Mucosa of descending colon (tissue), 3 donors: ENCODE results near the gene OR1L8. TPM values are rescaled to one million over a fixed set of nuclear protein-coding genes. Genes with fewer than 3 reads are reported as not detected.

Experiments
- ATAC-seq: fragments of 200-7000 bp; cut with Tn5 transposase; one replicate; pipeline ENCODE4 v1.9.1; 2020; ENCODE audit warnings: mild to moderate bottlenecking, moderate library complexity
- DNase-seq, 3 donors: peaks; one replicate each; pipeline ENCODE4 v3.0.0-alpha.2; 2020
- H3K36me3 ChIP-seq: fragments of 200-600 bp; one replicate; pipeline ENCODE4 v1.8.0; 2021; ENCODE audit warnings: low read depth, mild to moderate bottlenecking
- H3K4me1 ChIP-seq: fragments of 200-600 bp; one replicate; pipeline ENCODE4 v1.8.0; 2021; ENCODE audit warnings: low read depth, mild to moderate bottlenecking
- H3K4me3 ChIP-seq: fragments of 200-600 bp; one replicate; pipeline ENCODE4 v1.8.0; 2021; ENCODE audit warnings: mild to moderate bottlenecking
- H3K9me3 ChIP-seq: fragments of 200-600 bp; one replicate; pipeline ENCODE4 v1.8.0; 2021; ENCODE audit warnings: mild to moderate bottlenecking
- intact Hi-C, 2 donors: fragments of 100-400 bp; cut with DNase I in 1 of 2; cut with micrococcal nuclease in 1 of 2; formaldehyde crosslinking; loops; one replicate each; pipeline versions ENCODE4 v1.11.0 to v1.11.1; 2022; cut with DNase I, micrococcal nuclease
- total RNA-seq, 3 donors: library from RNA; stranded (reverse); fragmentation: NEBNext Ultra II Directional in 2 of 3; extraction: Animal tissue kit (Norgen Biotek cat#: 25700) in 2 of 3; gene quantifications; one replicate each; pipeline versions ENCODE4 v1.2.1 to v1.2.4, GENCODE V29; 2021 to 2023
- TF ChIP-seq, protein P1 (sequence below): fragments of 200-600 bp; IDR thresholded peaks from one replicate; pipeline ENCODE4 v1.8.0; 2022; ENCODE audit warnings: antibody characterized with exemption, mild to moderate bottlenecking
- donor health status: DM: no; HTN: no; CAD: no; lungs with moderate emphysema.
- donor health status: DM: no; HTN: no; CAD: no.
- donor health status: DM: no; HTN: yes; CAD: no.

Gene OR1L8
- total RNA-seq, 3 donors from 2014 or later: 0.19 TPM; not detected in 2

DNA sequence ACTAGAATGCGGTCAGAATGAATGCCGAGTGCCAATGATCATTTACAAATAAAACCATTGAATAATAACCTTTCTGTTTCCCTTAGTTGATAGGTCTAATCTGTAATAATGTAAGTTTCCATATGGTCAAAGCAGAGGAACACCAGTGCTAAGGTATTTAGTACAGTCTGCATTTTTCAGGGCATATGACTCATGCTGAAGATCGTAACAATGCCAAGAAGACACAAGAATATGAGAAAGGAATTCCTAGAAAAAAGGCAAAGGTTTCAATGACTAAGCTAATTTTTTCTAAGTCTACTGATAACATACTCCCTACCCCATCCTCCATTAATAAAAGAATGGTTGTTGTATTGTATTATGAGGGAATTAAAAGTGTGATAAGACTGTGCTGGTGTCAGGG, 2.8 kb downstream of the OR1L8 start:
- intact Hi-C loops: no loop called here
- no peaks in the 10 kb centered on the region for H3K36me3 ChIP-seq
- DNase-seq (no peak), ATAC-seq (no peak)
- no peak overlapping the region for H3K4me3 ChIP-seq
- no peaks in the 10 kb centered on the region for H3K4me1 ChIP-seq
- TF ChIP-seq, protein P1, sequence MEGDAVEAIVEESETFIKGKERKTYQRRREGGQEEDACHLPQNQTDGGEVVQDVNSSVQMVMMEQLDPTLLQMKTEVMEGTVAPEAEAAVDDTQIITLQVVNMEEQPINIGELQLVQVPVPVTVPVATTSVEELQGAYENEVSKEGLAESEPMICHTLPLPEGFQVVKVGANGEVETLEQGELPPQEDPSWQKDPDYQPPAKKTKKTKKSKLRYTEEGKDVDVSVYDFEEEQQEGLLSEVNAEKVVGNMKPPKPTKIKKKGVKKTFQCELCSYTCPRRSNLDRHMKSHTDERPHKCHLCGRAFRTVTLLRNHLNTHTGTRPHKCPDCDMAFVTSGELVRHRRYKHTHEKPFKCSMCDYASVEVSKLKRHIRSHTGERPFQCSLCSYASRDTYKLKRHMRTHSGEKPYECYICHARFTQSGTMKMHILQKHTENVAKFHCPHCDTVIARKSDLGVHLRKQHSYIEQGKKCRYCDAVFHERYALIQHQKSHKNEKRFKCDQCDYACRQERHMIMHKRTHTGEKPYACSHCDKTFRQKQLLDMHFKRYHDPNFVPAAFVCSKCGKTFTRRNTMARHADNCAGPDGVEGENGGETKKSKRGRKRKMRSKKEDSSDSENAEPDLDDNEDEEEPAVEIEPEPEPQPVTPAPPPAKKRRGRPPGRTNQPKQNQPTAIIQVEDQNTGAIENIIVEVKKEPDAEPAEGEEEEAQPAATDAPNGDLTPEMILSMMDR: no peak
- H3K9me3 ChIP-seq: no peaks in the 10 kb centered on the region

DNA sequence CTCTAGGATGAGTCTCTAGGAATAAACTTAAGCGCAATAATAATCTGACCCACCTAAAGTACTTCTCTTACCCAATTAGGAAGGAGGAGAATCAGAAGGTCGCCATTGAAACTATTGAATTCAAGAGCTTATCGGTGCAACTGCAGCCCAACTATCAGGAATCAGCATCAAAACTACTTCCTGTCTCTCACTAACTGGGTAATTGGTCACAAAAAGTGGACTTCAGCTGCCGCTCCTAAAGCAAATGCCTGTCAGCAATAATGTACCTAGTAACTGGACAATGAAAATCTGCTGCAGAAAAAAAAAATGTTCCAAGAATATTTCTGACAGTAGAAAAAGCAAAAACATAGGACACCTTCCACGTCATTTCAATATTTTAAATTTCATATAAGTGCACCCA, 3.3 kb downstream of the OR1L8 start:
- intact Hi-C loops: no loop called here
- no peaks in the 10 kb centered on the region for H3K9me3 ChIP-seq
- DNase-seq (no peak), ATAC-seq (no peak)
- TF ChIP-seq, protein P1: no peak
- H3K36me3 ChIP-seq: no peaks in the 10 kb centered on the region
- H3K4me3 ChIP-seq: no peak overlapping the region
- H3K4me1 ChIP-seq: no peaks in the 10 kb centered on the region

DNA sequence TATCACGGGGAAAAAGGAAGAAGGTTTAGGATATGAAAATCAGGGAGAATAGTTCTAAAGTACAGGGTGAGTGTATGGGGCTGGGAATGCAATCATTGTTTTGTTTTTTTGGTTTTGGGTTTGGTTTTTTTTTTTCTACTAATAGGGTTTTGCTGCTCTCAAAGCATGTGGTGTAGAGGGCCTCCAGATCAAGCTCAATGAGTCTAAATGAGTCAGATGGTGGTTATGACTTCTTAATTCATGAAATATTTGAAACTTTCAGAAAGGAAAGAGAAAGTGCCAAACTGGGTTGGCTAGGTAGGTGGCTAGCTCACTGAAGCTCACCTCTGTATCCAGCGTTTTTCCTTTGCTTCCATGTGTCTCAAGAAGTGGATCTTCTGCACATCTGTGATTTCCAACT, 10.7 kb downstream of the OR1L8 start:
- no peak overlapping the region for H3K4me3 ChIP-seq
- intact Hi-C loops: no loop called here
- no peaks in the 10 kb centered on the region for H3K9me3 ChIP-seq
- TF ChIP-seq, protein P1: no peak
- no peaks in the 10 kb centered on the region for H3K4me1 ChIP-seq
- ATAC-seq (no peak), DNase-seq (no peak)
- no peaks in the 10 kb centered on the region for H3K36me3 ChIP-seq

DNA sequence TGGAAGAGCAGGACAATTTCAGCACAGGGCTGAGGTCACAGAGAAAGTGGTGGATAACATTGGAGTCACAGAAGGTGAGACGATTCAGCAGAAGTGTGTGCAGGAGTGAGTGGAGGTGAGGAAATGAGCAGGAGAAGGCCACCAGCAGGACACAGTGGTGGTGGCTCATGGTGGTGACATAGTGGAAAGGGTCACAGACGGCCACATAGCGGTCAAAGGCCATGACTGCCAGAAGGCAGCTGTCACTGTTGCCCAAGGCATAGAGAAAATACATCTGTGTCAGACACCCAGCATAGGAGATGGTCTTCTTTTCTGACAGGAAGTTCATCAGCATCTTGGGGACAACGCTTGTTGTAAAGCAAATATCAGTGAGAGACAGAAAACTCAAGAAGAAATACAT, 15.3 kb downstream of the OR1L8 start:
- DNase-seq (no peak), ATAC-seq (no peak)
- Histone ChIP-seq H3K4me3 (no peak overlapping the region), H3K9me3 (no peaks in the 10 kb centered on the region), H3K4me1 (no peaks in the 10 kb centered on the region), H3K36me3 (no peaks in the 10 kb centered on the region)
- intact Hi-C loops: no loop called here
- TF ChIP-seq, protein P1: no peak

DNA sequence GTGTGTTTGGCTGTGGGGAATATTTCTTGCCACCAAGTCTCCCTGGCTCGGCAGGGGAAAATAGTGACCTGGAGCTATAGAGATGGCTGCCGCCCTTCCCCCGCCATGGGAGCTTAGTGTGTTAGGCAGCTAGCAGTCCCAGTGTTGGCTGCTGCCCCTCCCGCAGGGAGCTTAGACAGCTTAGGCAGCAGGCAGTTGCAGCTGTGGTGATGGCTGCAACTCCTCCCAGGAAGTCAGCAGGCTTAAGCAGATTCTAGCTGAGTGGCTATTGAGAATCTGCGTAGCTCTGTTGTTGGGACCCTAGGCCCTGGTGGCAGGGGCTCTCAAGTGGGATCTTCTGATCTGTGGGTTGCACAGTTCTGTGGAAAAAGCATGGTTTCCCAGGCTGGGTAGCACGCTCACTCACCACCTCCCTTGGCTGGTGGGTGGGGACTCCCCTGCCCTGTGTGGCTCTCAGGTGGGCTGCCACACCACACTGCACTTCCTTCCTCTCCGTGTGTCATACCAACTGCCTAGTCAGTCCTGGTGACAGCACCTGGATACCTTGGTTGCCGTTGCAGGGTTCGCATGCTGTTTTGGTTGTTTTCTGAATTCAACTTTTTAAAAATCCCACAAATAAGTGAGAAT, 20.9 kb downstream of the OR1L8 start:
- Histone ChIP-seq H3K36me3 (no peaks in the 10 kb centered on the region), H3K9me3 (no peaks in the 10 kb centered on the region), H3K4me3 (no peak overlapping the region), H3K4me1 (no peaks in the 10 kb centered on the region)
- ATAC-seq (no peak), DNase-seq (peak in 1 of 3 donors; percentile 2)
- intact Hi-C loops: no loop called here
- TF ChIP-seq, protein P1: no peak

DNA sequence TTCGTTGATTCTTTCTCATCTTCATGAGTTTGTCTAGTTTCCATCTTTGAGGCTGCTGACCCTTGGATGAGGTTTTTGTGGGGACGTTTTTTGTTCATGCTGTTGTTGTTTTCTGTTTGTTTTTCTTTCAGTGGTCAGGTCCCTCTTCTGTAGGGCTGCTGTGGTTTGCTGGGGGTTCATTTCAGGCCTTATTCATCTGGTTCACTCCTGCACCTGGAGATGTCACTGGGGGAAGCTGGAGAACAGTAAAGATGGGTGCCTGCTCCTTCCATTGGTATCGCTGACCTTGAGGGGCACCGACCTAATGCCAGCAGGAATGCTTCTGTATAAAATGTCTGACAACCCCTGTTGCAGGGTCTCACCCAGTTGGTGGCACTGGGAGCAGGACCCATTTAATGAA, 21.7 kb downstream of the OR1L8 start:
- DNase-seq: no peak
- Histone ChIP-seq H3K9me3 (no peaks in the 10 kb centered on the region), H3K36me3 (no peaks in the 10 kb centered on the region), H3K4me1 (no peaks in the 10 kb centered on the region), H3K4me3 (no peak overlapping the region)
- no peak for ATAC-seq
- TF ChIP-seq, protein P1: no peak
- intact Hi-C loops: no loop called here
